HEK293T (cell line): ENCODE results near the gene PPM1H.

Experiments used
- HDGF ChIP-seq: fragments of 450-650 bp; IDR thresholded peaks from 2 replicates; pipeline ENCODE4 v1.6.1; 2017; ENCODE audit warnings: antibody characterized with exemption, borderline replicate concordance
- SUZ12 ChIP-seq: fragments of 450-650 bp; IDR thresholded peaks from 2 replicates; pipeline ENCODE4 v1.6.1; 2016; ENCODE audit warnings: mild to moderate bottlenecking

DNA sequence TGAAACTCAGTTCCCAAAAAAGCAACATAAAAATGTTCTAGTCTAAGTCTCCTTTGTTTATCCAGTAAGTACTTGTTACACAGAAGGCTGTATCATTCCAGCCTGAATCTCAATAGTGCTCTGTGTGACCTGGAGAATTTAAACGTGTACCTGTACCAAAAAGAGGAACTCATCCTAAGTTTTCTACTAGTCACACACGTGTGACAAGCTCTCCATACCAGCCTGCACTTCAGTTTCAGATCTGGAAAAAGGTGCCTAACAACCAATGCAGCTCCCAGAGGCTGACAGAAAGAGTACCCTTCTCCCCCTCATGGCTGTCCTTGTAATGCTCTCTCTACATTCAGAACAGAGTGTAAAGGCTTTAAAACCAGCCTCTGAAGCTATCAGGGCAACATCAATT is 27.4 kb downstream of the PPM1H start:
- TF ChIP-seq SUZ12: no peak
- no peak for TF ChIP-seq HDGF
